ENCODE results near the gene CLCA2. TPM values are rescaled to one million over a fixed set of nuclear protein-coding genes. Genes with fewer than 3 reads are reported as not detected.

CLCA2 gene
- polyA plus RNA-seq, 1 donor (not counting 4 experiments of a cell fraction or from before 2014, with no cell fraction given), result 407 TPM

DNA sequence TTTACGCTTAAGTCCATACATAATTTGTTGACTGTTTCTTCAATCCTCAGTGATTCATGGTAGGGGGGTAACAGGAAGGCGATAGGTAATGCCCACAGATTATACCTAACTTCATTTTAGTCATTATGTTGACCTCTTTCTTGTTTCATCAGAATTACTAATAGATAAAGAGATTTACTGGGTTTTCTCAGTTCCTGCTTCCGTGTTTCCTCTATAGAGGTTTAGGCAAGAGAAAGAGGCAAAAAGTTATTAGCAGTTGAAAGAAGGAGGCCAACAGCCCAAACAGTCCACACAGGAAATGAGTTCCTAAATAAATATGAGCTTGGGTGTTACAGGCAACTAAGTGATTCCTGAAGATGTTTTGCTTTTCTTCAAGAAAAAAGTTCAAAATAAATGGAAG is 26.9 kb downstream of the CLCA2 start:
- no peak overlapping the region for H3K4me2 ChIP-seq (ENCODE audit: control insufficient read depth, extremely low read depth, insufficient read depth, low read depth, low read length)
- H3K9me1 ChIP-seq (ENCODE audit: control insufficient read depth, extremely low read depth, insufficient read depth, low read length), result no peaks in the 10 kb centered on the region
- H3K9ac ChIP-seq (ENCODE audit: control insufficient read depth, extremely low read depth, insufficient read depth, low read length), result no peak overlapping the region
- DNase-seq (ENCODE audit: low read depth, low spot score), result no peak
- H2AFZ ChIP-seq (ENCODE audit: control insufficient read depth, low read length), result no peak overlapping the region
- H3K36me3 ChIP-seq (ENCODE audit: control insufficient read depth in 2 of 2, extremely low read depth in 1 of 2, insufficient read depth in 2 of 2, low read length in 2 of 2), result peaks cover 26 to 28% of the 10 kb centered on the region in 2 experiments
- H3K4me1 ChIP-seq (ENCODE audit: control insufficient read depth, extremely low read depth, insufficient read depth, low read length), result no peaks in the 10 kb centered on the region
- no peaks in the 10 kb centered on the region for H4K20me1 ChIP-seq (ENCODE audit: control insufficient read depth, extremely low read depth, insufficient read depth, low read length)
- dilution Hi-C loops (cut with MboI; ENCODE audit: extremely low pct_ligation_motif_present, low sequenced_read_pairs), result no loop called here
- TF ChIP-seq, protein P1, sequence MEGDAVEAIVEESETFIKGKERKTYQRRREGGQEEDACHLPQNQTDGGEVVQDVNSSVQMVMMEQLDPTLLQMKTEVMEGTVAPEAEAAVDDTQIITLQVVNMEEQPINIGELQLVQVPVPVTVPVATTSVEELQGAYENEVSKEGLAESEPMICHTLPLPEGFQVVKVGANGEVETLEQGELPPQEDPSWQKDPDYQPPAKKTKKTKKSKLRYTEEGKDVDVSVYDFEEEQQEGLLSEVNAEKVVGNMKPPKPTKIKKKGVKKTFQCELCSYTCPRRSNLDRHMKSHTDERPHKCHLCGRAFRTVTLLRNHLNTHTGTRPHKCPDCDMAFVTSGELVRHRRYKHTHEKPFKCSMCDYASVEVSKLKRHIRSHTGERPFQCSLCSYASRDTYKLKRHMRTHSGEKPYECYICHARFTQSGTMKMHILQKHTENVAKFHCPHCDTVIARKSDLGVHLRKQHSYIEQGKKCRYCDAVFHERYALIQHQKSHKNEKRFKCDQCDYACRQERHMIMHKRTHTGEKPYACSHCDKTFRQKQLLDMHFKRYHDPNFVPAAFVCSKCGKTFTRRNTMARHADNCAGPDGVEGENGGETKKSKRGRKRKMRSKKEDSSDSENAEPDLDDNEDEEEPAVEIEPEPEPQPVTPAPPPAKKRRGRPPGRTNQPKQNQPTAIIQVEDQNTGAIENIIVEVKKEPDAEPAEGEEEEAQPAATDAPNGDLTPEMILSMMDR (optimal IDR thresholded peaks at IDR 0.05 in 1 of 3, IDR thresholded peaks at IDR 0.05 in 1 of 3, conservative IDR thresholded peaks at IDR 0.05 in 1 of 3; ENCODE audit: extremely low read depth in 1 of 3, insufficient read depth in 2 of 3, low read length in 3 of 3), result no peak
- TF ChIP-seq EZH2 (IDR thresholded peaks at IDR 0.05; ENCODE audit: low read length), result no peak
- H3K9me3 ChIP-seq (ENCODE audit: control insufficient read depth, low read depth, low read length), result no peaks in the 10 kb centered on the region
- FAIRE-seq, result no peak
- H3K27ac ChIP-seq (ENCODE audit: control insufficient read depth, insufficient read depth, low read length), result no peak overlapping the region
- no peaks in the 10 kb centered on the region for H3K27me3 ChIP-seq (ENCODE audit: control insufficient read depth, extremely low read depth, insufficient read depth, low read length)
- H3K4me3 ChIP-seq (ENCODE audit: control insufficient read depth in 2 of 3, extremely low read depth in 1 of 3, insufficient read depth in 2 of 3, low read depth in 1 of 3, low read length in 3 of 3), result no peak overlapping the region
- no peaks in the 10 kb centered on the region for H3K79me2 ChIP-seq (ENCODE audit: control insufficient read depth, insufficient read depth, low read length)

DNA sequence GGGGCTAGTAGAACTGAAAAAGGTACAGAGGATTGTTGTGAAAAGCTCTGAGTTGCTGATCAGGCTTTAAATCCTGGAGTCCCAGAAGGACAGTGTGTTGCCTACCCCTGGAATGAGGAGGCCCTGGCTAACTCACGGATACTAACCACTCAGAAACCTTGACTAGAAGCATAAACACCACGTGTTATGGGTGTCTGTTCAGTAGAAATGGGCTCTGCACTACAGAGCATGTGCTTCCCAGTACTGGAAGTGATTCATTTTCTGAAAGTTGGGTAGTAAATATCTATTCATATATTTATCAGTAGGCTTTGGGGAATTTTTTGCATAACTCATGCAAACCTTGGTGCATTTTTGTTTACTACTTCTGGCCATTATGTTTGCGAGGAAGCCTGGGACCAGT is 29.7 kb downstream of the CLCA2 start:
- no peaks in the 10 kb centered on the region for H3K4me1 ChIP-seq (ENCODE audit: control insufficient read depth, extremely low read depth, insufficient read depth, low read length)
- no peak for DNase-seq (ENCODE audit: low read depth, low spot score)
- dilution Hi-C loops (cut with MboI; ENCODE audit: extremely low pct_ligation_motif_present, low sequenced_read_pairs), result no loop called here
- no peak overlapping the region for H3K9ac ChIP-seq (ENCODE audit: control insufficient read depth, extremely low read depth, insufficient read depth, low read length)
- no peaks in the 10 kb centered on the region for H3K27me3 ChIP-seq (ENCODE audit: control insufficient read depth, extremely low read depth, insufficient read depth, low read length)
- no peak overlapping the region for H3K27ac ChIP-seq (ENCODE audit: control insufficient read depth, insufficient read depth, low read length)
- TF ChIP-seq EZH2 (IDR thresholded peaks at IDR 0.05; ENCODE audit: low read length), result no peak
- TF ChIP-seq, protein P1 (optimal IDR thresholded peaks at IDR 0.05 in 1 of 3, IDR thresholded peaks at IDR 0.05 in 1 of 3, conservative IDR thresholded peaks at IDR 0.05 in 1 of 3; ENCODE audit: extremely low read depth in 1 of 3, insufficient read depth in 2 of 3, low read length in 3 of 3), result no peak
- no peak for FAIRE-seq
- H3K4me3 ChIP-seq (ENCODE audit: control insufficient read depth in 2 of 3, extremely low read depth in 1 of 3, insufficient read depth in 2 of 3, low read depth in 1 of 3, low read length in 3 of 3), result no peak overlapping the region
- H3K36me3 ChIP-seq (ENCODE audit: control insufficient read depth in 2 of 2, extremely low read depth in 1 of 2, insufficient read depth in 2 of 2, low read length in 2 of 2), result peaks cover 18% of the 10 kb centered on the region in 2 experiments
- H4K20me1 ChIP-seq (ENCODE audit: control insufficient read depth, extremely low read depth, insufficient read depth, low read length), result no peaks in the 10 kb centered on the region
- H3K79me2 ChIP-seq (ENCODE audit: control insufficient read depth, insufficient read depth, low read length), result no peaks in the 10 kb centered on the region
- H3K4me2 ChIP-seq (ENCODE audit: control insufficient read depth, extremely low read depth, insufficient read depth, low read depth, low read length), result no peak overlapping the region
- no peaks in the 10 kb centered on the region for H3K9me1 ChIP-seq (ENCODE audit: control insufficient read depth, extremely low read depth, insufficient read depth, low read length)
- no peaks in the 10 kb centered on the region for H3K9me3 ChIP-seq (ENCODE audit: control insufficient read depth, low read depth, low read length)
- no peak overlapping the region for H2AFZ ChIP-seq (ENCODE audit: control insufficient read depth, low read length)

Data from keratinocyte (primary cell).